ENCODE data around the gene BACH1. TPM values are rescaled to one million over a fixed set of nuclear protein-coding genes. Genes with fewer than 3 reads are reported as not detected.

BACH1 gene
- polyA plus RNA-seq, 1 donor: 47.1 TPM

DNA sequence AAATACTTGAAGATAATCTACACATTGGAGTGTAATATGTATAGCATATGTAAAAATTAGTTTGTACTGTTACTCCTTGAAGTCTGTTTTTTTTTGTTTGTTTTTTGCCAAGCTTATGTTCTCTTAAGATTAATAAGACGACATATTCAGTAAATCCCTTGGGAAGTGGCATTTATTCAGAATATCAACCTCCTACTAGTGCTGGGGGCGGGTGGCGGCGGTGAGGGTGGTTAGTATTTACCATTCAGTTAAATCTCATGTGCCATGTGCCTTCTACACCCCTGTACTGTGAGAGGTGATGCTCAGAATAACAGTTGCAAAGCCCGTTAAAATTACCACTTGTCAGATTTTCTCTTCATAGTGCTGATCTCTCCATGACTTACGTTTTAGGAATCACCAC lies 3.0 kb downstream of the BACH1 start:
- Histone ChIP-seq H3K27ac (ENCODE audit: low read length) (peak overlapping the region; percentile 76), H3K9me3 (ENCODE audit: control insufficient read depth, low read depth, low read length) (peaks cover 11% of the 10 kb centered on the region), H3K4me3 (ENCODE audit: low read length) (no peak overlapping the region), H3K36me3 (ENCODE audit: control insufficient read depth, insufficient read depth, low read length) (no peaks in the 10 kb centered on the region), H3K27me3 (ENCODE audit: control insufficient read depth, insufficient read depth, low read length) (no peaks in the 10 kb centered on the region), H3K4me1 (ENCODE audit: control insufficient read depth, insufficient read depth, low read length) (peaks cover 21% of the 10 kb centered on the region)
- WGBS (ENCODE audit: insufficient coverage, low lambda C conversion rate): no CpG with 5 or more reads among the region's 6 CpGs
- no peak for DNase-seq

DNA sequence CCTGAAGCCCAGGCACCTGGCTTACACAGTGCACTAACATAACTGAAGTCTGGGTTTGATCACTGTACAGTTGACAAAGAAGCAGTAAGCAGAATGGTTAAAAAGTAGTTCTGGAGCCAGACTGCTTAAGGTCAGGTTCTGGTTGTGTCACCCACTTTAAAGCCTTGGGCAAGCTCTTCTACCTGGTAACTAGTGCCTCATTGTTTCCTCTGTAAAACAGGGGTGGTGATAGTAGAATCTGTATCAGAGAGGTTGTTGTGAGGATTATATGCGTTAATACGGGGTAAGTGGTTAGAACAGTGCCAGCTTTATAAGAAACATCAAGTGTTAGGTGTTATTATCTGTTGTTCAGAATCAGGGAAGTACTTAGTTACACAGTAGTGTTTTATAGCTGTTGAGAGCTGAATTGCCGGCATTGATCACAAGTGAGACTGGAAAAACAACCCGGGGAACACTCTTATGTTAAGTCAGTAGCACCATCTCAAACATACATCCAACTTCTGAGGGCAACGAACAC lies 3.7 kb downstream of the BACH1 start:
- H3K36me3 ChIP-seq (ENCODE audit: control insufficient read depth, insufficient read depth, low read length): no peaks in the 10 kb centered on the region
- peaks cover 15% of the 10 kb centered on the region for H3K4me1 ChIP-seq (ENCODE audit: control insufficient read depth, insufficient read depth, low read length)
- H3K27ac ChIP-seq (ENCODE audit: low read length): peak overlapping the region; percentile 76
- H3K4me3 ChIP-seq (ENCODE audit: low read length): peak overlapping the region; percentile 3
- no peaks in the 10 kb centered on the region for H3K27me3 ChIP-seq (ENCODE audit: control insufficient read depth, insufficient read depth, low read length)
- 40% methylated on average over 1 of the region's 5 CpGs for WGBS (ENCODE audit: insufficient coverage, low lambda C conversion rate)
- DNase-seq: peak; percentile 17 to 75
- H3K9me3 ChIP-seq (ENCODE audit: control insufficient read depth, low read depth, low read length): peaks cover 8% of the 10 kb centered on the region

DNA sequence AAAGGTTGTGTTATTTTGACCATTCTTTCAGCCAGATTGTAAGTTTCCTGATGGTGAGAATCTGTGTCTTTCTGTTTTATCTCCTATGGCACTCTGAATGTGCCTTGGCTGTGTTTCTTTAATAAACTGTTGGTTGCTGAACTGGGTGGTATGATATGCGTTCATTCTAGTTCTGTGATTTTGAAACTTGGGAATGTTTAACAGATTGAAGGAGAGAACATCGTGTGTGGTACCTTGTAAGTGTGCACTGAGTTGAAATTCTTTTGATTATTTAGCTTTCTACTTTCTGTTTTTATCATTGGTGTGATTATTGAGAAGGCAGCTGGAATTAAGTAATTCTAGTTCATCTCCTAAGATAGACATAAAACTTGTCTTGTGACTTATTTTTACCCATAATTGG lies 4.6 kb downstream of the BACH1 start:
- Histone ChIP-seq H3K36me3 (ENCODE audit: control insufficient read depth, insufficient read depth, low read length) (no peaks in the 10 kb centered on the region), H3K9me3 (ENCODE audit: control insufficient read depth, low read depth, low read length) (peaks cover under 1% of the 10 kb centered on the region), H3K4me1 (ENCODE audit: control insufficient read depth, insufficient read depth, low read length) (peaks cover 12% of the 10 kb centered on the region), H3K4me3 (ENCODE audit: low read length) (no peak overlapping the region), H3K27me3 (ENCODE audit: control insufficient read depth, insufficient read depth, low read length) (no peaks in the 10 kb centered on the region), H3K27ac (ENCODE audit: low read length) (peak overlapping the region; percentile 76)
- DNase-seq: no peak
- no CpG with 5 or more reads among the region's 2 CpGs for WGBS (ENCODE audit: insufficient coverage, low lambda C conversion rate)

DNA sequence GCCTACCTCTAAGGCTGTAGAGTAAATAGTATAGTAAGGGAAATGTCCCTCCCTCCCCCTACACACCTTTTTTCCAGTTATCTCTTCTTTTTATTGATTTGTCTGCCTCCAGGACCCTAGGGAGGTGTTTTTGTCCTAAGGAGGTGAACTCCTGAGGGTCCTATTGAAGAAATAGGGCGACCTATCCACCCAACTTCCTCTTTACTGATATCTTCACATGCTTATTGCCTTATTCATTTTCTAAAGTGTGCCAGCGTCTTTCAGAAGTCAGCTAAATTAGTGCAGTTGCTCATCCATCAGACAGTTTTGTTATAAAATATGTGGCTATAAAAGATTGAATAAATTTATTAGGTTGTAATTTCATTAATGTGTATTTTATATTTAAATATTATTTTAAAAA lies 5.9 kb downstream of the BACH1 start:
- Histone ChIP-seq H3K36me3 (ENCODE audit: control insufficient read depth, insufficient read depth, low read length) (no peaks in the 10 kb centered on the region), H3K4me1 (ENCODE audit: control insufficient read depth, insufficient read depth, low read length) (peaks cover 11% of the 10 kb centered on the region), H3K27me3 (ENCODE audit: control insufficient read depth, insufficient read depth, low read length) (no peaks in the 10 kb centered on the region), H3K27ac (ENCODE audit: low read length) (no peak overlapping the region), H3K9me3 (ENCODE audit: control insufficient read depth, low read depth, low read length) (no peaks in the 10 kb centered on the region), H3K4me3 (ENCODE audit: low read length) (no peak overlapping the region)
- 100% methylated on average over 1 of the region's 2 CpGs for WGBS (ENCODE audit: insufficient coverage, low lambda C conversion rate)
- DNase-seq: no peak

DNA sequence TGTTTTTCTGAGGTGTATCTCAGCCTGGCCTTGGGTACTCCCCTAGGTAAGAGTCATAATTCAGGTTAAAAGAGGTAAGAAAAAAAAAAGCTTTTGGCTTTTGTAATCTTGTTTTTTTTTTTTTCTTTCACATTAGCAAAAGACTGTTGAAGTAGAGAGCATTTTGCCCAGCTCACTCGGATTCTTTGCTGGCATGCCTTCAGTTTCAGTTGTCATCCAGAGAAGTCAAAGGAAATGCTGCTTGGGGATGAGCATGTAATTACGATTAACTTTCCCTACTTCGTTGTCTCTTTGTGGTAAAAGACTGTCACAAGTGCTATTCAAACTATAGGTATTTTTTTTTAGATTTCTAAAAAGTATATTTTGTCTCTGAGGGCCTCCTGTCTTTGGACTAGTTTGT lies 6.3 kb downstream of the BACH1 start:
- DNase-seq: no peak
- Histone ChIP-seq H3K36me3 (ENCODE audit: control insufficient read depth, insufficient read depth, low read length) (no peaks in the 10 kb centered on the region), H3K4me3 (ENCODE audit: low read length) (no peak overlapping the region), H3K27ac (ENCODE audit: low read length) (no peak overlapping the region), H3K9me3 (ENCODE audit: control insufficient read depth, low read depth, low read length) (no peaks in the 10 kb centered on the region), H3K27me3 (ENCODE audit: control insufficient read depth, insufficient read depth, low read length) (no peaks in the 10 kb centered on the region), H3K4me1 (ENCODE audit: control insufficient read depth, insufficient read depth, low read length) (peaks cover 11% of the 10 kb centered on the region)
- 33% methylated on average over 1 of the region's 3 CpGs for WGBS (ENCODE audit: insufficient coverage, low lambda C conversion rate)

DNA sequence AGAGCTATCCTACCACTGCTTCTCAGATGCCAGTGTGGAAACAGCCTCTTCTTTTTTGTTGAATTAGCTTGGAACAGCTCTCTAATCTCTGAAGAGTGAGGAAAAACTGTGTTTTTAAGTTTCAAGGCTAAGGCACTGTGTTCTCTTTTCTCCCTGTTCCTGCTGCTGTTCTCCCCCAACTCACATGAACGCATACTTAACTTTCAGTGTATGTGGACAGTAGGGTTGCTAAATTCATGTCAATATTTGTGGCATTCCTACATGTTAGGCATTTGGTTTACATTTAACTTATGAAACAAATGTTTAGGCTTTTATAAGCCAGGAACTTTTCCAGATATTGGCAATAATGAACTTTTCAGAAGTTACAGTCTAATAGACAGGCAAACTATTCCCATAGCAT lies 6.8 kb downstream of the BACH1 start:
- H3K27ac ChIP-seq (ENCODE audit: low read length): no peak overlapping the region

DNA sequence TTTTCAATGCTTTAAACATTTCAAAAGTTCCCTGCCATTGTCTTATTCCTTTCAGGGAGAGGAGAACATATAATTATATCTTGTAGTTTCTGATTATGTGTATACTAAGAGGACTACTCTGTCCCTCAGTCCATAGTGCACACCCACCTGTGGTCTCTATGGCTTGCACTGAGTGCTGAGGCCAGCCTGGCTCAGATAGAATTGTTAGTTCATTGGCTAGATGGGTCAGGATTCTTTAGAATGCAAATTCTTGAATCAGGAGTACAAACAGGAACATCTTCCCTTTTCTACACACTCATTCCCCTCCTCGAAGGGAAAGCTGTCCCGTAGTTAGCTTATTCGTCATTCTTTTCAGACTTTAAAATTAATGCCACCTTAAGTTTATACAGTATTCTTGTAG lies 8.2 kb downstream of the BACH1 start:
- no peak for DNase-seq
- Histone ChIP-seq H3K9me3 (ENCODE audit: control insufficient read depth, low read depth, low read length) (no peaks in the 10 kb centered on the region), H3K27me3 (ENCODE audit: control insufficient read depth, insufficient read depth, low read length) (no peaks in the 10 kb centered on the region), H3K27ac (ENCODE audit: low read length) (no peak overlapping the region), H3K4me3 (ENCODE audit: low read length) (no peak overlapping the region), H3K36me3 (ENCODE audit: control insufficient read depth, insufficient read depth, low read length) (no peaks in the 10 kb centered on the region), H3K4me1 (ENCODE audit: control insufficient read depth, insufficient read depth, low read length) (peaks cover 11% of the 10 kb centered on the region)
- no CpG with 5 or more reads among the region's 3 CpGs for WGBS (ENCODE audit: insufficient coverage, low lambda C conversion rate)

More for the DNA sequence above, 6.8 kb downstream of the BACH1 start:
- DNase-seq: no peak
- Histone ChIP-seq H3K36me3 (ENCODE audit: control insufficient read depth, insufficient read depth, low read length) (no peaks in the 10 kb centered on the region), H3K27me3 (ENCODE audit: control insufficient read depth, insufficient read depth, low read length) (no peaks in the 10 kb centered on the region), H3K4me3 (ENCODE audit: low read length) (no peak overlapping the region), H3K4me1 (ENCODE audit: control insufficient read depth, insufficient read depth, low read length) (peaks cover 11% of the 10 kb centered on the region), H3K9me3 (ENCODE audit: control insufficient read depth, low read depth, low read length) (no peaks in the 10 kb centered on the region)
- no CpG with 5 or more reads among the region's 1 CpG for WGBS (ENCODE audit: insufficient coverage, low lambda C conversion rate)

DNA sequence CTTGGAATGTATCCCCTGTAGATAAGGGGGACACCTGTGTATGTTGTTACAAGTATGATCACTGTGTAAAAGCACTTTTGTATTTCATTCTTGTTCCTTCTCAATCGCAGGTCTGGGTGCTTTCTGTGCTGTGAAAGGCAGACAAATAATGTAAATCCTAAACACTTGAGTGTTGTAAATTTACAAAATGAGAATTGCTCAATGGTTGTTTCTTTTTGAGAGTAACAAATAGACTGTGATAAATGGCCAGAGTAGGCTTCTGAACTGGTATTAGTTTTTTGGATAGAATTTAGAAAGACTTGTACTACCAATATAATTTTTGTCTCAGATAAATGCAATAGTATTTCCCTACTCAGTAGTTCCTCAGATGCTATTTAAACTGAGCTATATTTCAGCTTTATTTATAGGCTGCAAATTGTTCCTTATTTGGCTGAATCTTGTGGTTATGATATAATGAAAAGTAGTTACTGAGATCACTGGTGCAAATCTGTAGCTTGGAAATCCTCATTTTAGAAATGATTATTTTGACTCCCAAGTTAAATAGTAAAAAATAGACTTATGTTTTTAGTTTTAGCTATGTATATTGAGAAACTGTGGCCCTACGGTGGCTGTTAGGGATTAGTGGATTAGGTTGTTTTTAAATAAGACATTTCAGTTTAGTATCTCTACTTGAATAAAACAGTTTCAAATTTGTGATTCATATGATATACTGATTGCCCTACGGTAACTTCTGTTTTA lies 9.2 kb downstream of the BACH1 start:
- WGBS (ENCODE audit: insufficient coverage, low lambda C conversion rate): 50% methylated on average over 1 of the region's 3 CpGs
- no peaks in the 10 kb centered on the region for H3K27me3 ChIP-seq (ENCODE audit: control insufficient read depth, insufficient read depth, low read length)
- H3K36me3 ChIP-seq (ENCODE audit: control insufficient read depth, insufficient read depth, low read length): no peaks in the 10 kb centered on the region
- no peak overlapping the region for H3K27ac ChIP-seq (ENCODE audit: low read length)
- no peak for DNase-seq
- H3K4me1 ChIP-seq (ENCODE audit: control insufficient read depth, insufficient read depth, low read length): peaks cover 6% of the 10 kb centered on the region
- H3K9me3 ChIP-seq (ENCODE audit: control insufficient read depth, low read depth, low read length): no peaks in the 10 kb centered on the region
- no peak overlapping the region for H3K4me3 ChIP-seq (ENCODE audit: low read length)

DNA sequence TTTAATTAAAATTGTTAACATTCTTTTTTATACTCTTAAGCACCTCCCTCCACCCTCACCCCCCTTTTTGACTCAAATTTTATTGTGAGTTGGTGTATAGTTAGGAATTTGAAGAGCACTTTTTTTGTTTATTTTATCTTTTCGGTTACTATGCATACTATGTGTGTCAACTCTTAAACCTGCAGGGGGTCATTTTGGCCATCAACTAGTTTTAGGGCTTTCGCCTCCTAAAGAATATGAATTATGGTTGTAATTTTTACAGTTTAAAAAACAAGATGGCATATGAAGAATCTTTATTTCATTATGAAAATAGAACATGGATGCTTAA lies 9.7 kb downstream of the BACH1 start:
- Histone ChIP-seq H3K27me3 (ENCODE audit: control insufficient read depth, insufficient read depth, low read length) (no peaks in the 10 kb centered on the region), H3K4me3 (ENCODE audit: low read length) (no peak overlapping the region), H3K9me3 (ENCODE audit: control insufficient read depth, low read depth, low read length) (no peaks in the 10 kb centered on the region), H3K4me1 (ENCODE audit: control insufficient read depth, insufficient read depth, low read length) (peaks cover 2% of the 10 kb centered on the region), H3K27ac (ENCODE audit: low read length) (no peak overlapping the region), H3K36me3 (ENCODE audit: control insufficient read depth, insufficient read depth, low read length) (no peaks in the 10 kb centered on the region)
- no peak for DNase-seq
- WGBS (ENCODE audit: insufficient coverage, low lambda C conversion rate): no CpG with 5 or more reads among the region's 2 CpGs

DNA sequence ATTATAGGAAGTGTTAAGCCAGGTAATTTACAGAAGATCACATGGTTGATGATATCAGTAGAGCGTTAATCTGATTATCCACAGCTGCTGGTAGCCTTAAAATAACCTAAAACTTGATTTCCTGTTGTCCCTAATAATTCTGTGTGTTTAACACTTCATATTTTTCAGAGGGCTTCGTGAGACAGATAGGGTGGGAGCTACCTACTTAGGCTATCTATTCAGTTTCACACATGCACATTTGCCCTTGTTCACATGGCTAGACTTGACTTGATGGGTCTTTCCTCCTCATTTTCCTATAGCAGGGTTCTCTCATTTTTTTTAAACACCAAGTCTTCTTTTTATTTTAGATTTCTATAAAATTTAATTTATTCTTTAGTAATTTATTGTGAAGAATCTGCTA lies 11.0 kb downstream of the BACH1 start:
- Histone ChIP-seq H3K27me3 (ENCODE audit: control insufficient read depth, insufficient read depth, low read length) (no peaks in the 10 kb centered on the region), H3K9me3 (ENCODE audit: control insufficient read depth, low read depth, low read length) (no peaks in the 10 kb centered on the region), H3K27ac (ENCODE audit: low read length) (no peak overlapping the region), H3K36me3 (ENCODE audit: control insufficient read depth, insufficient read depth, low read length) (no peaks in the 10 kb centered on the region), H3K4me3 (ENCODE audit: low read length) (no peak overlapping the region), H3K4me1 (ENCODE audit: control insufficient read depth, insufficient read depth, low read length) (no peaks in the 10 kb centered on the region)
- no peak for DNase-seq
- WGBS (ENCODE audit: insufficient coverage, low lambda C conversion rate): no CpG with 5 or more reads among the region's 2 CpGs

DNA sequence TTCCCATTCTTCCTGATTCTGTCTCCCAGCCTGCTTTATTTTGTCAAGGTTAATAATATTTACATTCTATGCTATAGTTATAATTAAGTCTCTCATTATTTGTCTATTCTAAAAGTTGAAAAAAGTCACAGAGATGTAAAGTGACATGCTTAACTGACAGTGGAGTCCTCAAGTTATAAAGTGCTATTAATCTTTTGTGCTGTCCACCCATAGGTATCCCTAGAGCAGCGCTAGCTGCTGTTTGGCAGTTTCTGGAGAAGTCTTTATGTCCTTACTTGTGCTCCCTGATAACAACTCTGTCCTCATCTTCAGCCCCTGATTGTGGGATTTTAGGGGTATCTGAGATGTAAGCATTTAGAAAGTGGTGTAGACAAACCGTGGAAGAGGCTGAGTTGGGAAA lies 13.1 kb downstream of the BACH1 start:
- no CpG with 5 or more reads among the region's 2 CpGs for WGBS (ENCODE audit: insufficient coverage, low lambda C conversion rate)
- Histone ChIP-seq H3K4me3 (ENCODE audit: low read length) (no peak overlapping the region), H3K36me3 (ENCODE audit: control insufficient read depth, insufficient read depth, low read length) (no peaks in the 10 kb centered on the region), H3K9me3 (ENCODE audit: control insufficient read depth, low read depth, low read length) (no peaks in the 10 kb centered on the region), H3K27ac (ENCODE audit: low read length) (no peak overlapping the region), H3K4me1 (ENCODE audit: control insufficient read depth, insufficient read depth, low read length) (no peaks in the 10 kb centered on the region), H3K27me3 (ENCODE audit: control insufficient read depth, insufficient read depth, low read length) (no peaks in the 10 kb centered on the region)
- DNase-seq: no peak
